Renal cortex interstitium (tissue), 11 donors: ENCODE results near the gene CXCR6. TPM values are rescaled to one million over a fixed set of nuclear protein-coding genes. Genes with fewer than 3 reads are reported as not detected.

Experiments
- DNase-seq, 11 donors: peaks; one replicate each; pipeline ENCODE4 v3.0.0-alpha.2; 2013; ENCODE audit warnings: low read depth in 9 of 11, low spot score in 4 of 11; ENCODE audit errors: extremely low read depth in 1 of 11
- polyA plus RNA-seq, 3 donors: library from polyadenylated mRNA; unstranded; fragments of 120-200 nt; gene quantifications; one replicate each; pipeline ENCODE4 v1.2.1, GENCODE V29; 2013; ENCODE audit not compliant: insufficient read length in 3 of 3

CXCR6 gene
- polyA plus RNA-seq, 3 donors, result 0.23 to 0.67 (median 0.24) TPM

DNA sequence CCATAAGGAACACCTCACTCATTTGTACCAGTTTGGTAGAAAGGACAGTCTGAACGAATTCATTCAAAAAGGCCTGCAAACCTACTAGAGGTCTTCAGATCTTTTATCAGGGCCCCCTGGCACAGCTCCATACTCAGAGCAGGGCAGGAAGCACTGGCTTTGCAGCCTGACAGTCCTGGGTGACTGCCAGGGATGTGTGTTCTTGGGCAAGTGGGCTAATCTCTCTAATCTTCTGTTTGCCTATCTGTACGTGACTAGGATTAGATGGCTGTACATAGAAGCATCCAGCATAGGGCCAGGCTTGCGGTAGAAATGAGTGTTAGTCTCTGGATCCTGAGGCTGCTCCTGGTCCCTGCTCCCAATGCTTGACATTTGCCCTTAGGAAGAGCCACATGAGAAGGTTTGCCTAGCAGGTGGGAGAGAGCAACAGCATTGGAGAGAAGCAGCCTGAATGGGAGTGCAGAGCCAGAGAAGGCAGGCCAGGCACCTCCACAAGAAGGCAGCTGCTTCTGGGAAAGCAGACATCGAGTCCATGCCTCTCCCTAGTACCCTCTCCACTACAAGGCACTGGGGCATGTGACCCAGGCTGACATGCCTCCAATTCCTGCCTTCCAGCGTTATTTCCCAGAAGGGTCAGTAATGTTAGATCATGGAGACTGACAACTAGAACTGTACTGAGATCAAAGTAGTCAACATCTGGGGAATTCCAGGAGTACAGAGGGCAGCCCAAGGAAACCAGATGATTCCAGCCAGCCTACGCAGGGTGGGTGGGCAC is 1.0 kb upstream of the CXCR6 start:
- no peak for DNase-seq

- DNase-seq, result no peak
These were observed 1.8 kb downstream of the CXCR6 start for GRCh38 chr3:45944830-45945620.

DNA sequence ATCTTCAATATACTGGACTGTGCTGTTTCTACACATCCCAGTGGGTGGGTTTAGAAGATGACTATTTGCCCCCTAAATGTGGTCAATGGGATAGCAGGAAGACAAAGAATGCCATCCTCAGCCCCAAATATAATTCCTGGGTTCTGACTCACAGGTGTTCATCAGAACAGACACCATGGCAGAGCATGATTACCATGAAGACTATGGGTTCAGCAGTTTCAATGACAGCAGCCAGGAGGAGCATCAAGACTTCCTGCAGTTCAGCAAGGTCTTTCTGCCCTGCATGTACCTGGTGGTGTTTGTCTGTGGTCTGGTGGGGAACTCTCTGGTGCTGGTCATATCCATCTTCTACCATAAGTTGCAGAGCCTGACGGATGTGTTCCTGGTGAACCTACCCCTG is 3.0 kb downstream of the CXCR6 start:
- DNase-seq, result no peak

DNA sequence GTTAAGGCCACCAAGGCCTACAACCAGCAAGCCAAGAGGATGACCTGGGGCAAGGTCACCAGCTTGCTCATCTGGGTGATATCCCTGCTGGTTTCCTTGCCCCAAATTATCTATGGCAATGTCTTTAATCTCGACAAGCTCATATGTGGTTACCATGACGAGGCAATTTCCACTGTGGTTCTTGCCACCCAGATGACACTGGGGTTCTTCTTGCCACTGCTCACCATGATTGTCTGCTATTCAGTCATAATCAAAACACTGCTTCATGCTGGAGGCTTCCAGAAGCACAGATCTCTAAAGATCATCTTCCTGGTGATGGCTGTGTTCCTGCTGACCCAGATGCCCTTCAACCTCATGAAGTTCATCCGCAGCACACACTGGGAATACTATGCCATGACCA is 3.6 kb downstream of the CXCR6 start:
- no peak for DNase-seq

DNA sequence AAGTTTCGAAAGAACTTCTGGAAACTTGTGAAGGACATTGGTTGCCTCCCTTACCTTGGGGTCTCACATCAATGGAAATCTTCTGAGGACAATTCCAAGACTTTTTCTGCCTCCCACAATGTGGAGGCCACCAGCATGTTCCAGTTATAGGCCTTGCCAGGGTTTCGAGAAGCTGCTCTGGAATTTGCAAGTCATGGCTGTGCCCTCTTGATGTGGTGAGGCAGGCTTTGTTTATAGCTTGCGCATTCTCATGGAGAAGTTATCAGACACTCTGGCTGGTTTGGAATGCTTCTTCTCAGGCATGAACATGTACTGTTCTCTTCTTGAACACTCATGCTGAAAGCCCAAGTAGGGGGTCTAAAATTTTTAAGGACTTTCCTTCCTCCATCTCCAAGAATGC is 4.1 kb downstream of the CXCR6 start:
- no peak for DNase-seq

DNA sequence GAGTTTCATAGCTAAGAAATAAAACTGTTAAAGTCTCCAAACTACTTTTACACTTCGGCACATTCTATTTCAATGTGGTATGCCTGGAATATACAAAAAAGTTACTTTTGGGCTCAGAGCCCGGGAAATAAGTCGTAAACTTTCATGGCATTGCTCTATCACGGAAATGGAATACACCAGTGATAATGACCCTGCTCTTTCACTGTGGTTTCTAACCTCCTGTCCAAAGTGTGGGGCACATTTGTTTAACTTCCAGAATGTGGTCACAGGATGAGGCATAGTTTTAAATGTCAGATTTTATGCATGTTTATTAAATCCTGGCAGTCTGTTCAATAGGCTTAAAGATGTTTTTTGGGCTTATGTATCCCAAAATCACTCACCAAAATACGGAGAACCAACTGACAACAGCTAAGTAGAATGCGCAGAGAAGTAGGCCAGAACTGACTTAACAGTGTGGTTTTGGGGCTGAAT is 5.1 kb downstream of the CXCR6 start:
- DNase-seq, result no peak

DNA sequence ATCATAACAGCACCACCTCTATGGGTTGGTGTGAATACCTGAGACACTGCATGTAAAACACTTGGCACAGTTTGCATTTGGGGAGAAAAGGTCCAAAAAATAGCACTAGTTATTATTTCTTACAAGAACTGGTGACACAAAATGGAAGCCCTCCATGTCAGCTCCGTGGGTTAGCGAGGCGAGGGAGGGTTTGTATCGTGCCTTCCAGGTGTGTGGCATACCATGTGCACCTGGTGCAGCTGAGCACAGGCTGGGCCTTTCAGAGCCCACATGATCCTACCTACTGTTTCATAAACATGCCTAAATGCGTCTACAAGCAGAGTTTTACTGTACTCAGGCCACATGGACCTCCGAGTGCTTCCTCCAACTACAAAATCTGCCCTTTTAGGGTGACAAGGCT is 5.6 kb downstream of the CXCR6 start:
- DNase-seq, result no peak

GRCh38 chr3:45949432-45949831 is 6.2 kb downstream of the CXCR6 start:
- no peak for DNase-seq

DNA sequence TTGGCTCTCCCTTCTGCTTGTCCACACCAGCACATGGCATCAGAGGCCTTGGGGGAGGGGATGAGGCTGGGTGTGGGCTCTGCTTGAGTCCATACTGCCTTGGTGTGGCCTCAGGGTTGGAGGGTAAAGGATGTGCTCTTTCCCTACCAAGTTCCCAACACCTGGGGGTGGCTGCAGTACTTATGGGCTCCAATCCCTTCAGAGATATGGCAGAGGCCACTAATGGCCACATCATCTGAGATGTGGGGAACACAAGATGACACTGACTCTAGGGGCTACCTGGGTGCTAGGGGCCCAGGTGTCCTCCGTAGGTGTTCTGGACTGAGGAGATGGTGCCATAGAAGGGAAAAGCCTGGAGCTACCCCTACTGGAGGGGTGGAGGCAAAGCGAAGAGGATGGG is 6.9 kb downstream of the CXCR6 start:
- DNase-seq, result no peak

DNA sequence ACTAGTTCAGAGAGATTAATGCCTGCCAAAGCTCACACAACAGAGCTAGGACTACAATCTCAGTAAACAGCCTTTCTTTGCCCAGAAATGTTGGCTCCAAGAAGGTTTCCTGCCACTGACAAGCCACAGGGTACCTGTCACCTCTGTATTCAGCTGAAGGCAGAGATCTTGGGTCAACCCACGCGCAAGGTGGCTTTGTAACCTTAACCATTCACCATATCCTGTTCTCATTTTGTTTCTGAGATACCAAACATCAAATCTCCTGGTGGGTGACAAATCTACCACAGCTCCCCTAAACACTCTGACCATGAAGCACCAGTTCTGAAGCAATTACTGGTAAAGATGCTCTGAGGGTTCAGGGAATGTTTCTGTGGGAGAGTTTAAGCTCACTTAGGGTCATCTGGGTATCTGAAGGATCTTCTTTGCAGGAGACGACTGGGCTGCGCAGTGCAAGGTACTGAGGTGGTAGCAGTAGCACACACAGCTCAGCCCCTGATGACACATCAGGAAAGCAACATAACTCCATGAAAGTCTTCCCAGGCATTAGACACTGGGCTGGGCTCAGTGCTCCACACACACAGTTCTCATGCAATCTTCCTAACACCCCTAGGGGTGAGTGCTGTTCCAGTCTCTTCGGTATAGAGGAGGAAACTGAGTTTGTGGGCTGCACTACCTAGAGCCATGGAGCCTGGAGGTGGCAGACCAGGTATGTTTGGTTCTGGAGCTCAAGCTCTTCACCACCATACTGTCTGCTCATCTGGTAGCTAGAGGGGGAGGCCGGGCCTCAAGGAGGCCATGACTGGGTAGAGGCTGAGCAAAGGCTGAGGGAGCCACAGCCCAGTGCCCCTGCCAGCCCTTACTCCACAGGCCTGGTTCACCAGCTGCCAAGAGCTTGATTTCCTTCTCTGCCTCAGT is 7.7 kb downstream of the CXCR6 start:
- no peak for DNase-seq

GRCh38 chr3:45951946-45952345 is 8.7 kb downstream of the CXCR6 start:
- DNase-seq, result no peak

DNA sequence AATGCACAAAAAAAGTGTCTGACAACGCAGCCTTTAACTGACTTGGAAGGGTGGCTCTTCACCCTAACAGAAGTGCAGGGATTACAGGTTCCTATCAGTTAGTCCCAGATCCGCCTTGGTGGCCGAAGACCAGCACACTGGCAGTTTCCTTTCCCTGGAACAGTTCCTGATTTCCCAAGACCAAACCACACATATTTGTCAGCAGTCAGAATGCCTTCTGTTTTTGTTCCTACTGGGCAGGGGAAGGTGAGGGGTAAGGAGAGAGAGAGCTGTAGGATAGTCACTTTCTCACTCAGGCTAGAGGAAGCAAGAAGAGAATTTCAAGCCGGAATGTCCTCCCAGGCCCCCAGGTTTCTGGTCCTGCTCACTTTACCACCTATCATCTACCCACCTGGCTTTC is 9.2 kb downstream of the CXCR6 start:
- no peak for DNase-seq

DNA sequence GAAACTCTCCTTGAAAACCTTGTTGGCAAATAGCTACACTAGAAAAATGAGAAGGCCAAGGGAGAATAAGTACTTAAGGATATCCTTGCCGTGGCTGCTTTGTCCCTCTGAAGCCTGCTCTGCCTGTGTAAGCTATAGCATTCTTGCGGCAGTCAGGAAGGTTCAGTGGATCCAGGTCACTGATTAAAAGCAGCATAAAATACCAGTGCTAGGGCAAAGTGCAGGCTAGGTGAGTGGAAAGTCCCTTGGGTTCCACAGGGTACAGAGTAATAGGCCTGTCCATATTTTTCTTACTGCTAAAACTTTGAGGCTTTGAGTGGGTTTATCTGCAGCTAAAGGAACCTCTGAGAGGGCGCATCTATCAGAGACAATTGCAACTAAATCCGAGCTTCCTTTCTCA is 10.3 kb downstream of the CXCR6 start:
- peak in 1 of 11 donors; percentile 11 for DNase-seq

- no peak for DNase-seq
These were observed 11.0 kb downstream of the CXCR6 start for GRCh38 chr3:45954306-45954705.

DNA sequence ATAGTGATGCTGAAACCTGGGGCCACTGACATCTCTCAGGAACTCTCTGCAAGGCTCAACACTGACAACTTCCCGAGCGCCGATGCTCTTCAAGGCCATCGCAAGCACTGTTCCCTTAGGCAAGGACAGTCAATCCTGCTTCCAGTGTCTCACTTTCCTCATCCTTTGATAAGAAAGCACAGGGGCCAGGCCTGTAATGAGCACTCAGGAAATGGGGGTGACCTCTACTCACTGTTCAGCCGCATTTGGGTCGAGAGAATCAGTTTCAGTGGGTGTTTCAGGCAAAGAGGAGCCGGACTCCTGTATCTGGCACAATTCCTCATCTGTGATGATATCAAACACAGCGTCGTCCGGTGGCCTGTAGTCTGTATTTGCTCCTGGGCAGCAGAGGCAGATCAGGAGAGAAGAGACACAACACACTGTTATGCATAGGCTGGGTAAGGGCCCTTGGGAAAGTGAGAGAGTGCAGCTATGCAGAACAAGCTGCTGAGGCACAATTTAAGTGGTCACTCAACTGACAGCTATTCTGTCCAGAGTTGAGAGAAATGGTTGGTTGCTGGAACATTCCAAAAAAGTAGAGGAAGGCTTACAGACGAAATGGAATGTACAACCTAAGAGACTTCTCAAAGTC is 11.9 kb downstream of the CXCR6 start:
- DNase-seq, result no peak

DNA sequence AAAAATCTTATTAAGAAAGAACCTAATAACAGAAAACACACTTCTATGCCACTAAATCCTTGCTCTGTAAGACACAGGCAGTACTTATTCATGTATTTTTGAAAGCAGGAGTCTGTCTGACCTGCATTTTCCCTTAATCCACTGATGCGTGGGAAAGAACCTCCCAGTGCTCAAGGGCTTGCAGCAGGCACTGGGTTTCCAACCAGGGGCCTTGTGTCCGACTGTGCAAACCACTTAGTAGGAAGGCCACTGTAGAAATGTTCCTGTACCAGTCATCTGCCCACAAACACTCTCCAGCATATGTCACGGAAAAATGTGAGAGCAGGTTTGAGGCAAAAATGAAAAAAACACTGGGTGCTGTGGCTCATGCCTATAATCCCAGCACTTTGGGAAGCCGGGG is 12.4 kb downstream of the CXCR6 start:
- no peak for DNase-seq

DNA sequence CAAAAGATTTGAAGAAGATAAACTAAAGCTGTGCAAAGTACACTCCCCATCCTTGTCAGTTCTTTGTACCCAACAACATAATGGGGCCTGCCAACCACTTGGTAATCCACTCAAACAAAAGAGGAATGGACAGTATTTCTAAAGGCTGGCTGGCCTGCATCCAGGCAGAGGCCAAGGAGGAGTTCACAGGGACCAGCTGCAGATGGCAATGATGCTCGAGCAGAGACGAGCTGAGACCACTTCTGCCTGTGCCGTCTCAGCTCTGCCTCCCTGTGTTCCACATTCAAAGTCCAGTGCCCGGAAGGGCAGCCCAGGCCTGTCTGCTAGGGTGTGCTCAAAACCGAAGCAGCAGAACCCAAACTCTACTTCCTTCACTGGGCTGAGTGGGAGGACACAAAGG is 14.3 kb downstream of the CXCR6 start:
- no peak for DNase-seq

DNA sequence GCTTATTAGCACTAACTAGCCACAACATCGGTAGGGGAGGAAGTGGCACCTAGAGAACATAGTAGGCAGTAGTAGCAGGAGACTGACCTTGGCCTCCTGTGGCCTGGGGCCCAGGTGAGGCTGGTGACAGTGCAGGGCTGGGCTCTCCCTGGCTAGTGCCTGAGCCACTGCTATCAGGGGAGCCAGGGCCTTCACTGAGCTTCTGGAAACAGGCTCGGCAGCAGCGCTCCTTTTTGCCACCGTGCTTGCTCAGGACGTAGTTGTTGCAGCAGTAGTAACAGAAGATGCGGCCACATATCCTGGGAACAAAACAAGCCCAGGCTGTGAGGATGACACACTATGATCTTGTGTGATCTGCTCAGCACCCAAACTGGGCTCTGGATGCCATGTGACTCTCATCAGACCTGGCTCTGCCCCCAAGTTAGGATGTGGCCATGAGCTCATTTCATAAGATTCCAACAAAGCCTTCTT is 15.1 kb downstream of the CXCR6 start:
- DNase-seq, result no peak

DNA sequence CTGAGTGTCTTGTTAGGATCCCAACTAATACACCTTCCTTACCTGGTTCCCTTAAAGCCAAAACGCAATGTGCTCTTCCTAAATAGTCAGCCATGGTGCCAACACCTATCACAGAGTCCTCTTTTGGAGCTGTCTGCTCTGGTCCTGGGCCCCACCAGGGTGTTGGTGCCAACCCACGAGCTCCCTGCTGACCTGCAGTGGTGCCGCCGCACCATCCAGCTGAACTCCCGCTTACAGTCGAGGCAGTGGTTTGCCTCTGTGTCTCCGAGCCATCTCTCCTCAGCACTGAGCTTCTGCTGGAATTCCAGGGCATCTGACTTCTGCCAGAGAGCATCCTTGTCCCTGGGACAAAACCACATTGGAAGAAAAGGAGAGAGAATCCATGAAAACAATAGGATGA is 15.9 kb downstream of the CXCR6 start:
- DNase-seq, result no peak
